GM19468 (cell line): Measurements from ENCODE around the gene RHPN2.
"Not testable (repeated sequence)": the region's sequence is repeated elsewhere in the genome, so short reads cannot be mapped to it uniquely, and the experiment has no call there.

Experiments
- ATAC-seq: cut with Tn5 transposase; IDR thresholded peaks from one replicate; pipeline ENCODE4 v1.9.1; 2021; ENCODE audit warnings: mild to moderate bottlenecking, moderate library complexity, moderate number of reproducible peaks; ENCODE audit not compliant: unreplicated experiment; ENCODE audit errors: extremely low read depth

RHPN2 gene

DNA sequence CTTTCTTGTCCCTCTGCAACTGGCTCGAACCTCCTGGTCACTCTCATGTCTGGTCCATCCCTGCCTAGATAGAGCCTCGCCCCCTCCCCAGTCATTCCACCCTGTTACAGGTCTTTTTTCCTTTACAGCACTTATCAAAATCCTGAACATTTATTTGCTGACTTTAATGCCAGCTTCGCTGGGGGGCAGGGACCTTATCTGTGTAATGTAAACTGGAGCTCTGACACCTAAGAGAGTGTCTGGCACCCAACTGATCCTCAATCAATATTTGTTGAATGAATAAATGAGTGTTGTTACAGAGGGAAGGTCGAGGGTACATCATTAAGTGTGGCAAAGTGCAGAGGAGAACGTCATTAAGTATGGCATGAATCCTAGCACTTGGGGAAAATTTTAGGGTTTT lies 76.0 kb downstream of the RHPN2 start:
- no peak for ATAC-seq

GRCh38 chr19:32988254-32988653 lies 76.4 kb downstream of the RHPN2 start:
- not testable (repeated sequence) for ATAC-seq

GRCh38 chr19:32982488-32982887 lies 82.2 kb downstream of the RHPN2 start:
- ATAC-seq: not testable (repeated sequence)

- not testable (repeated sequence) for ATAC-seq
Measured at GRCh38 chr19:32979807-32980206, 84.9 kb downstream of the RHPN2 start.

DNA sequence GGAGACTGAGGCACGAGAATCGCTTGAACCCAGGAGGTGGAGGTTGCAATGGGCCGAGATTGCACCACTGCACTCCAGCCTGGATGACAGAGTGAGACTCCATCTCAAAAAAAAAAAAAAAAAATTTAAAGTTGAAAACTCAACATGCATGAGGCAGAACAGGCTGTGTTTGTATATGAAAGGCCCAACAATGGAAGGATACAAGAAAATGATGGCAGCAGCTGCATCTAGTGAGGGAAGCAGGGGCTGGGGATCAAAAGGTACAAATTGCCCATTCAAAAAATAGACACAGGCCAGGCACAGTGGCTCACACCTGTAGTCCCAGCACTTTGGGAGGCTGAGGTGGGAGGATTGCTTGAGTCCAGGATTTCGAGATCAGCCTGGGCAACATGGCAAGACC lies 86.9 kb downstream of the RHPN2 start:
- ATAC-seq: not testable (repeated sequence)

DNA sequence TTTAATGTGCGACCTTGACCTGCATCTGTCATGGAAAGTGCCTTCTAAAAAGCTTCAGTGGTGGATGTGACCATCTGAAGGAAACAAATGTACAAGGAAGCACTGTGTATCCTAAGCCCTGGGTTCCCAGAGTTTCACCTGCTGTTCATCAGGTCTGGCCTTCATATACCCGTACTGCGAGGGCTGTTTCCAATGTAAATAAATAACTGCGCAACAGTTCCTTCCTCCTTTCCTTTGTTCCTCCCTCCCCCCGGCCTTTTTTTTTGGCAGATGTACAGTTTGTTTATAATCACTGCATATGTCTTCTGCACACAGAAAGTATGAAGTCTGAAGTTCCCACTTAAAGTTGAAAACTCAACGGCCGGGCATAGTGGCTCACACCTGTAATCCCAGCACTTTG lies 87.4 kb downstream of the RHPN2 start:
- no peak for ATAC-seq

DNA sequence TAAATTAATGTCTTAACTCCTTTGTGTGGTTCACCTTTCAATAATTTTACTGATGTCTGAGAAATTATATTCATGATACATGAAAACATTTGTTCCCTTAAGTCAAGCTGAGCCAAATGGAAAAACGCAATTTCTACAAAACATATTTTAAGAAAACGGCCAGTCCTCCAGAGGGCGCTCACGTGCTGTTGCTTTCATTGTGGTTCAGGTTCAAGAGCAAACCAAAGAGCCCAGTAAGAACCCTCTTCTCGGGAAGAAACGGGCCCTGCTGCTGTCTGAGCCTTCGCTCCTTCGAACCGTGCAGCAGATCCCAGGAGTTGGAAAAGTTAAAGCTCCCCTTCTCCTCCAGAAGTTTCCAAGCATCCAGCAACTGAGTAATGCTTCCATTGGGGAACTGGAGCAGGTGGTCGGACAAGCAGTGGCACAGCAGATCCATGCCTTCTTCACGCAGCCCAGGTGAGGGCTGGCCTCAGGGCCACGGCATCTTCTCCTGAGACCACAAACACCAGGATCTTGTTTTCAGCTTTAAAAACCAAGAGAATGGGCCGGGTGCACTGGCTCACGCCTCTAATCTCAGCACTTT lies 88.4 kb downstream of the RHPN2 start:
- ATAC-seq: no peak

DNA sequence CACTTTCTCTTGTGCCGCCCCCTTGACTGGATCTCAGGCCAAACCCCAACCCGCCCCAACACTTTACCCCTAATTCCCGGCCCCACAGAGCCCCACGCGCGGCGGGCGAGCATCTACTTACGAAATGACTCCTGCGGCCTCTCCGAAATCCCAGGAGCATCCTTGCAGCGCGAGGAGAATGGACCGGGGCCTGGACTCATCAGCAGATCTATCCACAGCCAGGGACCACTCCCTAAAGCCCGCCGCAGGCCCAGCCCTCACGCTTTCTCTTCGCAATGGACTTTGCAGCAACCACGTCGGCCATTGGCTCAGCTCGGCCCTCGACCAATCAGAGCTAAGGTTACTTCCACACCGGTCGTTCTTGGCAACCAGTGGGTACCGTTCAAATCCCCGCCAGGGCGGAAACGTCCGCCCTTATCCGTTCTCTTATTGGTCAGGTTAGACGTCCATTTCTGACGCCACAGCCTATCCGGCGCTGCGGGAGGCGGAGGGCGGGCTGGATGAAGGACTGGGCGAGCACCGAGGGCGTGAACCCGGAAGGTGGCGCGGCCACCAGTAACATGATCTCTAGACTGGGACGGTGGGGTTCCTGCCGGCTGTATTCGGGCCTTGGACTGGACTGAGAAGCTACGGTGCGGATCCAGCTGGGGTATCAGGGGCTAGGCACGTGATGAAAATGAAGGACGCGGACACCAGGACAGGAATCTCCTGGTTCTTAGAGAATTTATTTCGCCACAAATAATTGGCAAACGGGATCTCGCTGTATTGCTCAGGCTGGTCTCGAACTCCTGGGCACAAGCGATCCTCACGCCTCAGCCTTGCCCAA lies 92.8 kb downstream of the RHPN2 start, which contains the start of the genes CEP89 and FAAP24:
CEP89 (minus strand) TSS at position 244 of the 826 bp plus-strand sequence; CDS start at position 160, 84 bp downstream.
FAAP24 (plus strand) TSS at position 528 of the 826 bp plus-strand sequence. CDS start 955 bp downstream, outside the sequence.
- ATAC-seq: peak; percentile 100

DNA sequence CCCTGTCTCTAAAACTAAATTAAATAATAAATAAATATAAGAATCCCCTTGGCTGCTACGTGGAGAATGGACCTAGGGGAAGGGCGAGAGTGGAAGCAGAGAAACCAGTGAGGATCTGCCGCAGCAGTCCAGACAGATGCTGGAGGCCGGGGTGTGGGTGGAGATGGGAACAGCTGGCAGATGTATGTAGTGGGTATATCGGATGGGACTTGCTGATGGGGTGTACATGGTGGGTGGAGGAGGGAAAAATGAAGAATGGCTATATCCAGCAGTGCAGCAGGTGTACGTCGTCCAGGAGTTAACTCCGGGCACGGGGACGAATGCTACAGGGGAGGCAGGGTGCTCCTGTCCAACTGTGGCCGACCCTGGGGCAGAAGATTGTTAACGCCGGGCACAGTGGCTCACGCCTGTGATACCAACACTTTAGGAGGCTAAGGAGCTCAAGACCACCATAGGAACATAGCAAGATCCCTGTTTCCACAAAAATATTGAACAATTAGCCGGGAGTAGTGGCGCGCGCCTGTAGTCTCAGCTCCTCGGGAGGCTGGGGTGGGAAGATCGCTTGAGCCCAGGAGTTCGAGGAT lies 93.6 kb downstream of the RHPN2 start:
- no peak for ATAC-seq

DNA sequence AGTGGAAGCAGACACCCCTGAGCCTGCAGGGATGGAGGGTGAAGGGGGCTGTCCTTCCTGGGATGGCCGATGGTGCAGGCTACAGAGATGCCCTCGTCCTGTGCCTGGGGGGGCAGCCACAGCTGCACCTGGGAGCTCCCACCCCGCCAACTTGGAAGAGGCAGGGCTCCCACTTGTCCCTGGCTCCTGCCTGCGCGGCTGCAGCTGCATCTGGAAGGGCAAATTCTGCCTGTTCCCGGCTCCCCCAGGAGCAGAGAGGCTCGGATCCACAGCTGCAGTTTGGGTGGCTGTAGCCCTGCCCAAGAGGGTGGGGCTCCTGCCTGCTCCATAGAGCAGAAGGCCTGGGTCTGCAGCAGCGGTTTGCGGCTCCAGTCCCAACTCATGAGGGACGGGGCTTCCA lies 95.1 kb downstream of the RHPN2 start:
- ATAC-seq: no peak

DNA sequence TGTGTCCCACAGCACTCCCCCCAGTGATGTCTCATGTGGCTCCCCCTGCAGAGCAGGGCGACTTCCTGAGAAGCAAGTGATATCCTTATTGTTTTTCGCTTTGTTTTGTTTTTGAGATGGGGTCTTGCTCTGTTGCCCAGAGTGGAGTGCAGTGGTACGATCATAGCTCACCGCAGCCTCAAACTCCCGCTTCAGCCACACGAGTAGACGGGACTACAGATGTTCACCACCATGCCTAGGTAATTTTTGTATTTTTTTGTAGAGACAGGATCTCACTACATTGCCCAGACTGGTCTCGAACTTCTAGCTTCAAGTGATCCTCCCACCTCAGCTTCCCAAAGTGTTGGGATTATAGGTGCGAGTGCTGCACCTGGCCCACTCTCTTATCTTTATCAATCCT lies 97.9 kb downstream of the RHPN2 start:
- no peak for ATAC-seq

DNA sequence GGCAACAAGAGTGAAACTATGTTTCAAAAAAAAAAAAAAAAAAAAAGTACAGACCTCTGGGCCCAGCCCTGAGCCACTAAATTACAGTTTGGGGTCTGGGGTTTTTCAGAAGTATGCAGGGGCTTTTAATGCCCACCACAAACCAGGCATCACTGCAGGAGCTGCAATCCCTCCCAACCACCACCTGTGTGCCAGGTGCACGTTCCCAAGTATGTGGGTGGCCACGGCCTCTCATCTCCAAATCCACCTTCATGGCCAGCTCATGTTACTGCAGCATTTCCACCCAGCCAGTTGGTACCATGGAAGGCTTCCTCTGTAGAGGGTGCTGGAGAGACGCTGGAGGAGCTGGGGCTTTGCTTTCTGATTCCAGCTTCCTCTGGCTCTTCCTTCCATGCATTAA lies 119.4 kb downstream of the RHPN2 start:
- no peak for ATAC-seq

- ATAC-seq: not testable (repeated sequence)
Measured at GRCh38 chr19:32941273-32941672, 123.4 kb downstream of the RHPN2 start.

GRCh38 chr19:32936065-32936464 lies 128.6 kb downstream of the RHPN2 start:
- ATAC-seq: no peak

DNA sequence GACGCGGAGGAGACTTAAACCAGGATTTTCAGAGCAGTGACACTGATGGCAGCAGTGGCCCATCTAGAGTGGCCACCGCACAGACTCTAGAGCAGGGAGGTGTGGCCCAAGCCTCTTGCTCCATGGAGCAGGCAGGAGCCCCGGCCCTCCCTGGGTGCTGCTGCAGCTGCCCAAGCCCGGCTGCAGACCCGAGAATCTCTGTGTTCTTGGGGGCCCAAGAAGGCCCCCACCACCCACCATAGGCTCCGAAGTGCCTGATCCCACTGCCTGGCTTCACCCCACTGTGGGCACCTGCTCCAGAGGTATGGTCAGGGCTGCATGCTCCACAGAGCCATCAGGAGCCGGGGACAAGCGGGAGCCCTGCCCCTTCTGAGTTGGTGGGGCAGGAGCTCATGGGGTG lies 129.1 kb downstream of the RHPN2 start:
- ATAC-seq: no peak

DNA sequence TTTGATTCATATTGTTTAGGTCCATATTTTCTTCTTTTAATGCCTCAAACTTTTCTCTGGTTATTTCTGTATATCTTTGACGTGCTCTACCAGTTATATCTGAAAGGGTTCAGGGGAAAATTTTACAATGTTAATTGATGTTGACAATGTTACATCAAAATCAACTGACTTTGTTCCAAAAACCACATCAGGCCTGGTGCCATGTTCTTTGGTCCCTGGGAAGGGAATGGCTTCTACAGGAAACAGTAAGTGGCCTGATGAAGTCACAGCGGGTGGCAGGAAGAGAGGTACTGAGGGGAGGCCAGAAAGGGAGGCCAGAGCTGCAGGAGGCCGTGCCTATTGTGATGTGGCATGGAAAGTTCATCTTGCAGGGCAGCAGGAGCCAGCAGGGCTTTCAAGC lies 131.1 kb downstream of the RHPN2 start:
- ATAC-seq: no peak

GRCh38 chr19:32930567-32930966 lies 134.1 kb downstream of the RHPN2 start:
- no peak for ATAC-seq

- no peak for ATAC-seq
Measured at GRCh38 chr19:32928806-32929205, 135.9 kb downstream of the RHPN2 start.
